ENCODE measurements around the gene PLA2G1B.

The PLA2G1B gene

GRCh38 chr12:120343692-120344091 lies 16.1 kb upstream of the PLA2G1B start:
- Histone ChIP-seq H3K18ac (ENCODE audit: low read length) (no peak overlapping the region), H3K27ac (ENCODE audit: low read depth, low read length) (no peak overlapping the region), H3K4me3 (ENCODE audit: low read depth, low read length) (no peak overlapping the region), H3K23ac (ENCODE audit: low read length) (no peak overlapping the region), H4K91ac (ENCODE audit: low read depth, low read length) (no peak overlapping the region), H2BK120ac (ENCODE audit: insufficient read depth, low read length, poor library complexity) (no peak overlapping the region), H4K8ac (ENCODE audit: low read depth, low read length) (no peak overlapping the region), H3K79me2 (ENCODE audit: control insufficient read depth, insufficient read depth, low read length, poor library complexity) (no peaks in the 10 kb centered on the region), H3K79me1 (ENCODE audit: low read length) (no peaks in the 10 kb centered on the region), H2BK12ac (ENCODE audit: low read length) (no peak overlapping the region), H3K9me3 (ENCODE audit: insufficient read depth, low read depth, low read length) (peaks cover 2% of the 10 kb centered on the region), H3K36me3 (ENCODE audit: control insufficient read depth in 1 of 2, insufficient read depth in 2 of 2, low read length in 2 of 2) (peaks cover 23 to 28% of the 10 kb centered on the region in 2 experiments), H3K4me1 (ENCODE audit: control insufficient read depth in 1 of 2, insufficient read depth in 2 of 2, low read length in 2 of 2) (no peaks in the 10 kb centered on the region), H3K9ac (ENCODE audit: low read length) (no peak overlapping the region), H2AFZ (ENCODE audit: insufficient read depth, low read length, poor library complexity) (no peak overlapping the region), H3K27me3 (ENCODE audit: insufficient read depth, low read length) (no peaks in the 10 kb centered on the region), H2AK5ac (ENCODE audit: low read length) (no peak overlapping the region), H3K14ac (ENCODE audit: low read length) (no peak overlapping the region), H3K4ac (ENCODE audit: low read depth, low read length) (no peak overlapping the region), H3K4me2 (ENCODE audit: low read length) (no peak overlapping the region), H2BK5ac (ENCODE audit: low read depth, low read length, poor library complexity) (no peak overlapping the region), H4K12ac (ENCODE audit: low read depth, low read length) (no peak overlapping the region)
- WGBS (ENCODE audit: extremely low coverage, insufficient coverage, insufficient read length), result no CpG with 5 or more reads among the region's 8 CpGs
- no peak for DNase-seq

GRCh38 chr12:120343039-120343537 lies 15.5 kb upstream of the PLA2G1B start:
- Histone ChIP-seq H2AFZ (ENCODE audit: insufficient read depth, low read length, poor library complexity) (no peak overlapping the region), H2AK5ac (ENCODE audit: low read length) (no peak overlapping the region), H3K23ac (ENCODE audit: low read length) (no peak overlapping the region), H3K18ac (ENCODE audit: low read length) (no peak overlapping the region), H4K8ac (ENCODE audit: low read depth, low read length) (no peak overlapping the region), H2BK120ac (ENCODE audit: insufficient read depth, low read length, poor library complexity) (no peak overlapping the region), H3K36me3 (ENCODE audit: control insufficient read depth in 1 of 2, insufficient read depth in 2 of 2, low read length in 2 of 2) (peaks cover 23 to 27% of the 10 kb centered on the region in 2 experiments), H3K9me3 (ENCODE audit: insufficient read depth, low read depth, low read length) (peaks cover 2% of the 10 kb centered on the region), H3K14ac (ENCODE audit: low read length) (no peak overlapping the region), H3K4me1 (ENCODE audit: control insufficient read depth in 1 of 2, insufficient read depth in 2 of 2, low read length in 2 of 2) (no peaks in the 10 kb centered on the region), H3K9ac (ENCODE audit: low read length) (no peak overlapping the region), H2BK5ac (ENCODE audit: low read depth, low read length, poor library complexity) (no peak overlapping the region), H2BK12ac (ENCODE audit: low read length) (no peak overlapping the region), H3K79me1 (ENCODE audit: low read length) (no peaks in the 10 kb centered on the region), H4K91ac (ENCODE audit: low read depth, low read length) (no peak overlapping the region), H3K27ac (ENCODE audit: low read depth, low read length) (no peak overlapping the region), H3K4me2 (ENCODE audit: low read length) (no peak overlapping the region), H3K27me3 (ENCODE audit: insufficient read depth, low read length) (no peaks in the 10 kb centered on the region), H3K4ac (ENCODE audit: low read depth, low read length) (no peak overlapping the region), H3K79me2 (ENCODE audit: control insufficient read depth, insufficient read depth, low read length, poor library complexity) (no peaks in the 10 kb centered on the region), H3K4me3 (ENCODE audit: low read depth, low read length) (no peak overlapping the region), H4K12ac (ENCODE audit: low read depth, low read length) (no peak overlapping the region)
- DNase-seq, result no peak
- no CpG with 5 or more reads among the region's 10 CpGs for WGBS (ENCODE audit: extremely low coverage, insufficient coverage, insufficient read length)

GRCh38 chr12:120342175-120343038 lies 14.8 kb upstream of the PLA2G1B start:
- H3K4me3 ChIP-seq (ENCODE audit: low read depth, low read length), result no peak overlapping the region
- no peak overlapping the region for H3K27ac ChIP-seq (ENCODE audit: low read depth, low read length)
- H3K4me1 ChIP-seq (ENCODE audit: control insufficient read depth in 1 of 2, insufficient read depth in 2 of 2, low read length in 2 of 2), result no peaks in the 10 kb centered on the region
- no peak overlapping the region for H4K91ac ChIP-seq (ENCODE audit: low read depth, low read length)
- peaks cover 2% of the 10 kb centered on the region for H3K9me3 ChIP-seq (ENCODE audit: insufficient read depth, low read depth, low read length)
- no peaks in the 10 kb centered on the region for H3K79me2 ChIP-seq (ENCODE audit: control insufficient read depth, insufficient read depth, low read length, poor library complexity)
- no peak overlapping the region for H3K4ac ChIP-seq (ENCODE audit: low read depth, low read length)
- no peak overlapping the region for H2BK5ac ChIP-seq (ENCODE audit: low read depth, low read length, poor library complexity)
- no peak overlapping the region for H3K4me2 ChIP-seq (ENCODE audit: low read length)
- no CpG with 5 or more reads among the region's 30 CpGs for WGBS (ENCODE audit: extremely low coverage, insufficient coverage, insufficient read length)
- no peak overlapping the region for H3K18ac ChIP-seq (ENCODE audit: low read length)
- H3K27me3 ChIP-seq (ENCODE audit: insufficient read depth, low read length), result no peaks in the 10 kb centered on the region
- no peak overlapping the region for H3K9ac ChIP-seq (ENCODE audit: low read length)
- no peak overlapping the region for H4K8ac ChIP-seq (ENCODE audit: low read depth, low read length)
- no peak for DNase-seq
- peaks cover 16 to 20% of the 10 kb centered on the region in 2 experiments for H3K36me3 ChIP-seq (ENCODE audit: control insufficient read depth in 1 of 2, insufficient read depth in 2 of 2, low read length in 2 of 2)
- H2AK5ac ChIP-seq (ENCODE audit: low read length), result no peak overlapping the region
- H2BK12ac ChIP-seq (ENCODE audit: low read length), result no peak overlapping the region
- H3K79me1 ChIP-seq (ENCODE audit: low read length), result no peaks in the 10 kb centered on the region
- H2BK120ac ChIP-seq (ENCODE audit: insufficient read depth, low read length, poor library complexity), result no peak overlapping the region
- H2AFZ ChIP-seq (ENCODE audit: insufficient read depth, low read length, poor library complexity), result no peak overlapping the region
- no peak overlapping the region for H3K23ac ChIP-seq (ENCODE audit: low read length)
- H4K12ac ChIP-seq (ENCODE audit: low read depth, low read length), result no peak overlapping the region
- no peak overlapping the region for H3K14ac ChIP-seq (ENCODE audit: low read length)

- H3K4me1 ChIP-seq (ENCODE audit: control insufficient read depth in 1 of 2, insufficient read depth in 2 of 2, low read length in 2 of 2), result no peaks in the 10 kb centered on the region
- no peak overlapping the region for H3K4ac ChIP-seq (ENCODE audit: low read depth, low read length)
- no peak overlapping the region for H2BK12ac ChIP-seq (ENCODE audit: low read length)
- peaks cover 1 to 5% of the 10 kb centered on the region in 2 experiments for H3K36me3 ChIP-seq (ENCODE audit: control insufficient read depth in 1 of 2, insufficient read depth in 2 of 2, low read length in 2 of 2)
- no peak overlapping the region for H4K8ac ChIP-seq (ENCODE audit: low read depth, low read length)
- H3K9me3 ChIP-seq (ENCODE audit: insufficient read depth, low read depth, low read length), result peaks cover 6% of the 10 kb centered on the region
- no peak for DNase-seq
- H3K27ac ChIP-seq (ENCODE audit: low read depth, low read length), result no peak overlapping the region
- H2AK5ac ChIP-seq (ENCODE audit: low read length), result no peak overlapping the region
- H2BK5ac ChIP-seq (ENCODE audit: low read depth, low read length, poor library complexity), result no peak overlapping the region
- no peak overlapping the region for H3K9ac ChIP-seq (ENCODE audit: low read length)
- H4K12ac ChIP-seq (ENCODE audit: low read depth, low read length), result no peak overlapping the region
- H3K18ac ChIP-seq (ENCODE audit: low read length), result no peak overlapping the region
- H3K27me3 ChIP-seq (ENCODE audit: insufficient read depth, low read length), result no peaks in the 10 kb centered on the region
- no peak overlapping the region for H3K23ac ChIP-seq (ENCODE audit: low read length)
- H2BK120ac ChIP-seq (ENCODE audit: insufficient read depth, low read length, poor library complexity), result no peak overlapping the region
- no peak overlapping the region for H3K4me3 ChIP-seq (ENCODE audit: low read depth, low read length)
- no peaks in the 10 kb centered on the region for H3K79me2 ChIP-seq (ENCODE audit: control insufficient read depth, insufficient read depth, low read length, poor library complexity)
- H3K4me2 ChIP-seq (ENCODE audit: low read length), result no peak overlapping the region
- H4K91ac ChIP-seq (ENCODE audit: low read depth, low read length), result no peak overlapping the region
- no peak overlapping the region for H3K14ac ChIP-seq (ENCODE audit: low read length)
- H2AFZ ChIP-seq (ENCODE audit: insufficient read depth, low read length, poor library complexity), result no peak overlapping the region
- no peaks in the 10 kb centered on the region for H3K79me1 ChIP-seq (ENCODE audit: low read length)
- no CpG with 5 or more reads among the region's 4 CpGs for WGBS (ENCODE audit: extremely low coverage, insufficient coverage, insufficient read length)
These were observed 11.7 kb upstream of the PLA2G1B start for GRCh38 chr12:120339256-120339655.

Data from trophoblast cell (in vitro differentiated cells and primary cell).